ENCODE data around the gene H6PD. TPM values are rescaled to one million over a fixed set of nuclear protein-coding genes. Genes with fewer than 3 reads are reported as not detected.

The H6PD gene
- total and polyA plus RNA-seq, 8 donors = 33.0 to 63.0 (median 52.4) TPM

DNA sequence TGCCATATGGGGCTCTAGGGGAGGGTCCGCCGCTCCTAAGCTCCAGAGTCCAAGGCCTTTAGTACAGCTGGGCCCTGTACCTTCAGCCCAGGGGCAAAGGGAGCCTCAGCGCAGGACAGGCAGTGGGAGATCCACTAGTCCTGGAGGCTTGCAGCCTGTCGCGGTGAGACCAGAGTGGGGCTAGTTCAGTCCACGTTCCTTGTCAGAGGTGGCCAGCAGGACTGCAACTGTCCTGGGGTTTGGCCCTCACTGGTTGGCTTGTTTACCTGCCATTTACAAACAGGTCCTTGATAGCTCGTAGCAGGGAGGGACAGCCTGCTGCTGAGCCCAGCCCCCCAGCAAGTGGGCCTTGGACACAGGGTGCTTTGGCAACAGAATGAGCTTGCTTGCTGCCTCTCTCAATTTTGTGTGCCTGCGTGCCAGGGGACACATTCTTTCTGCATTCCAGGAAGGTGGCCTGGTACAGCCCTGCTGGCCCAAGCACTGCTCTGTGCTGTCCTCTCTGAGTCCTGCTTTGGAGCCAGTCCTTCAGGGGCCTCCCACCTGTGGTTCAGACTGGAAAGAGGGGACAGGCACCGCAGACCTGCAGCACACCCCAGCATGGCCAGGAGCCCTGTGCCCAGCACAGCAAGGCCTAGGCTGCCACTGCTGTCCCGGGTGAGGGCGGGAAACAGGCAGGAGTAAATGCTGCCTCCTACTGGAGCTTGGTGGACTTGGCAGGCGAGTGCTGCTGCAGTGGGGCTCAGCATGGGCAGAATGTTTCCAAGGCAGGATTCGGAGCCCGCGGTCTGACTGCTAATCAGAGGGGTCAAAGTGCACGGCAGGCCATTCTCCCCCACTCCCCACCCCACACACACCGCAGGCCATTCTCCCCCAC, 15.2 kb downstream of the H6PD start:
- TF ChIP-seq CTCF (IDR thresholded peaks at IDR 0.05) = peak; percentile 43 to 71
- no peaks in the 10 kb centered on the region for H3K27me3 ChIP-seq
- peak overlapping the region; percentile 36 to 53 for H3K27ac ChIP-seq
- peaks cover 16 to 44% of the 10 kb centered on the region in 2 donors for H3K4me1 ChIP-seq
- no peaks in the 10 kb centered on the region for H3K9me3 ChIP-seq
- DNase-seq (peak in 2 of 4 donors; percentile 61 to 83), ATAC-seq (peak; percentile 81)
- intact Hi-C loops (cut with DNase I) = no loop called here
- H3K4me3 ChIP-seq = no peak overlapping the region
- H3K36me3 ChIP-seq = peaks cover 0 to 43% of the 10 kb centered on the region in 2 donors

DNA sequence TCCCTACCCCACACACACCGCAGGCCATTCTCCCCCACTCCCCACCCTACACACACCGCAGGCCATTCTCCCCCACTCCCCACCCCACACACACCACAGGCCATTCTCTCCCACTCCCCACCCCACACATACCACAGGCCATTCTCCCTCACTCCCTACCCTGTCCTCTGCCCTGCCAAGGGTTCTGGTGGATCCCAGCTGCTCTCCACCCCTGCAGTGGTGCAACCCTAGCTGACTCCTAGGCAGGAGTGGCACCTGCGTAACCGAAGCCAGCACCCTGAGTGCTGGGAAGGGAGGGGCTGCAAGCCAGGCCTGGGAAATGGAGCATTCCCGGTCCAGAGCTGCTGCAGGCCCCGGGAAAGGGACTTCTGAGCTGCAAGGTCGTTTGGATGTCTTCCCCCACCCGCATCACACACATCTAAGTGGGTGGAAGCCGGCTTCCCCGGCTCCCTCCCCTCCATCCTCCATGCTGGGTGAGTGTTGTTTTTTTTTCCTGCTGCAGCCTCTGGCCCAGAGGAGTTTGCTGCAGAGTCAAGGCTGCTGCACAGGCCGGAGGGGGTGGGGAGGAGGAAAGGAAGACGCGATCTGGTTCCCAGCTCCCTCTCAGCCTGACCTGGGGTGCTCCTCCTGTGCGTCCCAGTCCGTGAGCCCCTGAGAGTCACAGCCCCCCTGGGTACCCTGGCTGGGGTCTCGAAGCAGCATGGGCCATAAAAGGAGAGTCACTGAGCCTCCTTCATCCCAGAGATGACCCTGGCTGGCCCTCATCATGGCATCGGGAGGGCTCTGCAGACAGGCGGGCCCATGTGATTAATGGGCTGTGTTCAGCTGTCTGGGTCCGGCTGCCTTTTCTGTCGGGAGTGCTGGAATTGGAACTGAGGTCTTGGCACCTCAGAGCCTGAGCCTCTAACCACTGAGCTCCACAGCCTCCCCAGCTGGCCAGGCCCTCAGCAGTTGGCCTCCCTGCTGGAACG, 16.1 kb downstream of the H6PD start:
- Histone ChIP-seq H3K27me3 (no peaks in the 10 kb centered on the region), H3K4me3 (no peak overlapping the region), H3K36me3 (peaks cover 0 to 35% of the 10 kb centered on the region in 2 donors), H3K27ac (peak overlapping the region in 1 of 2 donors; percentile 53), H3K4me1 (peaks cover 16 to 34% of the 10 kb centered on the region in 2 donors), H3K9me3 (no peaks in the 10 kb centered on the region)
- TF ChIP-seq CTCF (IDR thresholded peaks at IDR 0.05) = no peak
- DNase-seq (peak in 2 of 4 donors; percentile 63 to 76), ATAC-seq (peak; percentile 86)
- intact Hi-C loops (cut with DNase I) = no loop called here

GRCh38 chr1:9251501-9251900, 16.9 kb downstream of the H6PD start:
- Histone ChIP-seq H3K27me3 (no peaks in the 10 kb centered on the region), H3K27ac (no peak overlapping the region), H3K4me3 (no peak overlapping the region), H3K4me1 (peaks cover 16 to 35% of the 10 kb centered on the region in 2 donors), H3K36me3 (peaks cover 0 to 34% of the 10 kb centered on the region in 2 donors), H3K9me3 (no peaks in the 10 kb centered on the region)
- no peak for TF ChIP-seq CTCF (IDR thresholded peaks at IDR 0.05)
- ATAC-seq (no peak), DNase-seq (no peak)
- intact Hi-C loops (cut with DNase I) = no loop called here

DNA sequence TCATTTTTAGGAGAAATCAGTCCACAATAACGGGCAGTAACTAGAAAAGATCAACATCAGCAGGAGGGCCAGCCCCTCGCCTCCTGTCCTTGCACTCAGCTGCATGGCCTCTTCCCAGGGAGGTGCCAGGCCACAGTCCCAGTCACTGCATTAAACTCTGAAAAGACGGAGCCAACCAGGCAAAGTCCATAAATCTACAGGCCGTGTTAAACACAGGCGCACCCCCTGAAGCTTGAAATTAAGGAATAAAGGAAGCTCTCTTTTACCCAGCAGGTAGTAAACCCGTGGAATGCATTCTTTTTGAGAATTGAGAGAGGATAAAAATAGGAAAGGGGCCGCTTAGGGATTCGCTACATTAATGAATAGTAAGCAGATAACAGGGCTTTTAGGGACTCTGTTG, 18.4 kb downstream of the H6PD start:
- H3K27me3 ChIP-seq = no peaks in the 10 kb centered on the region
- H3K4me3 ChIP-seq = no peak overlapping the region
- intact Hi-C loops (cut with DNase I) = no loop called here
- peaks cover 16 to 35% of the 10 kb centered on the region in 2 donors for H3K4me1 ChIP-seq
- DNase-seq (no peak), ATAC-seq (no peak)
- no peak for TF ChIP-seq CTCF (IDR thresholded peaks at IDR 0.05)
- H3K27ac ChIP-seq = no peak overlapping the region
- no peaks in the 10 kb centered on the region for H3K9me3 ChIP-seq
- peaks cover 0 to 21% of the 10 kb centered on the region in 2 donors for H3K36me3 ChIP-seq

Data from left lung (tissue), 10 donors.